ENCODE measurements around the gene GPR27. TPM values are rescaled to one million over a fixed set of nuclear protein-coding genes. Genes with fewer than 3 reads are reported as not detected.

Gene GPR27
- total RNA-seq, 1 donor from 2014 or later = not detected

DNA sequence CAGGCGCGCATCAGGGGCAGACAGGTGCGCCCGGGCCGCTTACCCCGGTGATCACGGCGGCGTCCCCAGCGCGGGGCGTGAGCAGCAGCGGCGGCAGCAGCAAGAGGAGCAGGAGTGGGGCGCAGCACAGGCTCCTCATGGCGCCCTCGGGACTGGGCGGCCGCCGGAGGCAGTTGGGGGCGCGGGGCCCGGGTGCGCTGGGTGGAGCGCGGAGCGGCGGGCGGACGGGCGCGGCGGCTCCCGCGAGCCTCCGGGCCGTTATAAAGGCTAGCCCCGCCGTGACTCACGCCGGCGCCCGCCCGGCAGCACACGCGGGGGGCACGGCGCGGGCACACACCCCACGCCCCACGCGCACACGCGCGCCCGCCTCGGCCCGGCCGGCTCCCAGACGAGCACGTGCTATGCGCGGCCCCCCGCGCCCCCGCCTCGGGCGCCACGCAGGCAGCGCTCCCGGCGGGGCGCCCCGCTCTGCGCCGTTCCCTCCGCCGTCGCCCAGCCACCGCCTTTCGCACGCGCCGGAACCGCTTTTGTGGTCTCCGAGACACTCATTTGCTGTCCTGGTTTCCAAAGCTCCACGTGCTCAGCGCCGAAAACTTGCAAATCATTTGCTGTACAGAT is 31.4 kb downstream of the GPR27 start, which contains the start of gene PROK2:
TSS of gene PROK2 (minus strand) at position 235 of the 618 bp plus-strand sequence. CDS start at position 139, 96 bp downstream.
- DNase-seq (ENCODE audit: low read depth) = no peak

- no peak for DNase-seq (ENCODE audit: low read depth)
Measured at GRCh38 chr3:71785532-71786216, 32.0 kb downstream of the GPR27 start.

- DNase-seq (ENCODE audit: low read depth) = no peak
Measured at GRCh38 chr3:71786217-71786549, 32.5 kb downstream of the GPR27 start.

- DNase-seq (ENCODE audit: low read depth) = no peak
Measured at GRCh38 chr3:71786551-71786950, 32.9 kb downstream of the GPR27 start.

GRCh38 chr3:71787851-71788405 is 34.3 kb downstream of the GPR27 start:
- no peak for DNase-seq (ENCODE audit: low read depth)

DNA sequence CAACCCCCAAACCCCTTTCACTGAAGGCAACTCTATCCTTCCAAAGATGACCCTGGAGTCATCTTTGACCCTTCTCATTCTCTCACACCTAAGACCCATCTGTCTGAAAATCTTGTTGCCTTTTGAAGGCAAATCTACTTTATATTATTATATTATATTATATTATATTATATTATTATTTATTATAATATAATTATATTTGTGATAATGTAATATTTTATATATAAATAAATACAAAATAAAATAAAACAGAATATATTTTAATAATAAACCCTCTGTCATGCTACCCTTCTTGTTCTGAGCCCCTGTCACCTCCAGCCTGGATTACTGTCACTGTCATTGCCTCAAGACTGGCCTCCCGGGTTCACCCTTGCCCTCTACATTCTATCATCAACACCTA is 36.3 kb downstream of the GPR27 start:
- no peak for DNase-seq (ENCODE audit: low read depth)

DNA sequence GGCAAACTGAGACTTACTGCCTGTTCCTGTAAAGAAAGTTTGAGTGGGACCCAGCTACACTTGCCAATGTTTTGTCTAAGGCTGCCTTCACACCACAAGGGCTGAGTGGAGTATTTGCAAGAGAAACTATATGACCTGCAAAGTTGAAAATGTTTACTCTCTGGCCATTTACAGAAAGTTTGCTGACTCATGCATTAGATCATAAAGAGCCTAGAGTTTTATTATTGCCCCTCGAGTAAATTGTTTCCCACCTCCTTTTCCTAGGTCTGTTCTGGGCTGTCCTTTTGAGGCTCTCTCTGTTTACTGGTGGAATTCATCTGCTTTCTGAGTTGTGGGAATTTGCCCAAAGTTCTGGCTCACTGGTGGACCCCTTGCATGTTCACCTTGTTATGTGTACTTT is 38.0 kb downstream of the GPR27 start:
- DNase-seq (ENCODE audit: low read depth) = no peak

- no peak for DNase-seq (ENCODE audit: low read depth)
Measured at GRCh38 chr3:71796290-71796689, 42.6 kb downstream of the GPR27 start.

DNA sequence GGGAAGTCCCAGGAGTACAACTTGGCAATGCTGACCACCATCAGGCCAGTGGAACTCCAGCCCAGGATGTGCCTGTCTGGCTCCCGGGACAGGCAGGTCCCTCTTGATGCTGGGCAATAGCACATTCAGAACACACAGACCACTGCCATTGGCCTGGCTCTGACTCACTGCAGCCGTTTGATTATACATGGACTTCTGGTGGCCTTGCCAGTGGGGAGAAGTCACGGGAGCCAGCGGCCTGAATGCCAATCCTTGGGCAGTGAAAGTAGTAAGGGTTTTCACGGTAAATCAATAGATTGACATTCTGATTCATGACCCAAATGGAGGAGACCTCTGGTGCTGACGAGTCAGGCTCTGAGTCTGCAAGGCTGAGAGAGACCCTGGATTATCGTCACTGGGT is 43.8 kb downstream of the GPR27 start:
- no peak for DNase-seq (ENCODE audit: low read depth)

DNA sequence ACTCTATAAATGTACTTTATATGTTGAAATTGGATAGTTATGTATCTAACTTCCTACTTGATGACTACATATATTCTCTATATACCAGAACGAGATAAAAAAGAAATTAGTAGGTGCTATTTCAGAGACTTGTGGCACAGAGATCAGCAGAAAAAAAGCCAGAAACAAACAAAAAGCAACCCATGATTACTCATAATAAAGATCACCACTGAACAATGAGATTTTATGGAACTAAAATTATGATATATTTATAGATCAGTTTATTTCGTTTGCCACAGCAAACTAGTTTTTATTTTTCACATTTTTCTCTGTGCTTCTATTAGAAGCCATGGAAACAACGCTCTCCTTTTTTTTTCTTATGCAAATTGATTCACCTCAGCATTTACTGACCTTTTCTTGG is 46.4 kb downstream of the GPR27 start:
- no peak for DNase-seq (ENCODE audit: low read depth)

DNA sequence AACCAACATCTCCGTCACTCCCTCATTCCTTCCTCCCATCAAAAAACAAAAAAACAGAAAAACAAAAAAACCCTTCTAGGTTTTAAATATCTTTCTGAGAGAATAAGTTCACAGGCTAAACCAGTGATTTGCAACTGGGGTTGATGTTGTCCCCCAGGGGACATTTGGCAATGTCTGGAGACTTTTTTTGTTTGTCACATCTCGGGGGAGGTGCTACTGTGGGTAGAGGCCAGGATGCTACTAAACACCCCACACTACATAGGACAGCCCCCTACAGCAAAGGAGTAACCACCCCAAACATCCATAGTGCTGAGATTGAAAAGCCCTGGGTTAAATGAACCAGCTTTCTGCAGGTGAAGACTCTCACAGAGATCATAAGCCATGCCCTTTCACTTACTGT is 48.3 kb downstream of the GPR27 start:
- no peak for DNase-seq (ENCODE audit: low read depth)

GRCh38 chr3:71803248-71803647 is 49.6 kb downstream of the GPR27 start:
- no peak for DNase-seq (ENCODE audit: low read depth)

- DNase-seq (ENCODE audit: low read depth) = no peak
Measured at GRCh38 chr3:71805199-71805598, 51.5 kb downstream of the GPR27 start.

DNA sequence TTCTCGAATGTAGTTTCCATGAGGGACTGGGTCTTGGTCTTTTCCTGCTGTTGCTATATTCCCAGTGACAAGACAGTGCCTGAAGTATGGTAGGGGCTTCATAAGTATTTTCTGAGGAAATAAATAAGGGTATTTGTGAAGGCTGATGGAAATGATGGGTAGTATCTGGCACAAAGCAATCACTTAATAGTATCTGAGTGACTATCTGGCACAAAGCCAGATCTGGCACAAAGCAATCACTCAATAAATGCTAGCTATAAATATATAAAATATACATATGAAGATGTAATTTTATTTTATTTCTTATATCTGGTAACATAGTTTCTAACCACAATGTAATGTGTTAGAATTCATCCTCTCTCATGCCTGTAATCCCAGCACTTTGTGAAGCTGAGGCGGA is 52.0 kb downstream of the GPR27 start:
- DNase-seq (ENCODE audit: low read depth) = no peak

Other genes with a start within 250 kb of the GPR27 start
- 17.9 and 28.8 TPM in 2 replicates for gene FOXP1, start 170.1 kb upstream of the GPR27 start, total RNA-seq
- 0.42 and 0.64 TPM in 2 replicates for gene EIF4E3, start 28.5 kb upstream of the GPR27 start, total RNA-seq
- not detected in 2 replicates for gene PROK2, start 31.3 kb downstream of the GPR27 start, total RNA-seq

Measured in myocyte (in vitro differentiated cells).